IMR-90 (cell line): ENCODE measurements around the gene ATP4B.

Source experiments
- CEBPB ChIP-seq: IDR thresholded peaks from 2 replicates; pipeline ENCODE4 v1.6.1; 2012; ENCODE audit warnings: low read depth, low read length, improper control_type of control experiment
- CHD1 ChIP-seq: IDR thresholded peaks from 2 replicates; pipeline ENCODE4 v1.6.1; 2012; ENCODE audit warnings: low read depth, low read length, improper control_type of control experiment
- CTCF ChIP-seq: conservative IDR thresholded peaks from 2 replicates; pipeline ENCODE4 v1.5.1; 2012; ENCODE audit warnings: mild to moderate bottlenecking, low read depth, low read length, improper control_type of control experiment
- ELK1 ChIP-seq: fragments of 150-350 bp; IDR thresholded peaks from 2 replicates; pipeline ENCODE4 v1.6.1; 2016; ENCODE audit warnings: low read depth, mild to moderate bottlenecking, low read length, moderate library complexity, borderline replicate concordance
- FOS ChIP-seq: fragments of 150-350 bp; IDR thresholded peaks from 2 replicates; pipeline ENCODE4 v1.6.1; 2016; ENCODE audit warnings: low read depth, low read length
- MAFK ChIP-seq: IDR thresholded peaks from 2 replicates; pipeline ENCODE4 v1.6.1; 2012; ENCODE audit warnings: low read depth, low read length, improper control_type of control experiment
- MXI1 ChIP-seq: IDR thresholded peaks from 2 replicates; pipeline ENCODE4 v1.6.1; 2012; ENCODE audit warnings: low read depth, mild to moderate bottlenecking, low read length, moderate library complexity, borderline replicate concordance
- NFE2L2 ChIP-seq: fragments of 150-350 bp; IDR thresholded peaks from 2 replicates; pipeline ENCODE4 v1.6.1; 2016; ENCODE audit warnings: low read depth, mild to moderate bottlenecking, low read length
- POLR2A ChIP-seq: IDR thresholded peaks from 2 replicates; pipeline ENCODE4 v1.6.1; 2012; ENCODE audit warnings: mild to moderate bottlenecking, low read depth, low read length
- RCOR1 ChIP-seq: IDR thresholded peaks from 2 replicates; pipeline ENCODE4 v1.6.1; 2012; ENCODE audit warnings: mild to moderate bottlenecking, low read length, improper control_type of control experiment; ENCODE audit not compliant: insufficient replicate concordance
- RFX5 ChIP-seq: IDR thresholded peaks from 2 replicates; pipeline ENCODE4 v1.8.0; 2012; ENCODE audit warnings: low read depth, mild to moderate bottlenecking, low read length, moderate library complexity
- SMC3 ChIP-seq: fragments of 150-350 bp; IDR thresholded peaks from 2 replicates; pipeline ENCODE4 v1.6.1; 2016; ENCODE audit warnings: low read depth, mild to moderate bottlenecking, antibody characterized with exemption, low read length, moderate library complexity

- no peak for TF ChIP-seq CTCF
- no peak for TF ChIP-seq POLR2A
- TF ChIP-seq FOS, result no peak
- no peak for TF ChIP-seq RFX5
- TF ChIP-seq MXI1, result no peak
- TF ChIP-seq CHD1, result no peak
- TF ChIP-seq SMC3, result no peak
- no peak for TF ChIP-seq MAFK
- no peak for TF ChIP-seq CEBPB
- no peak for TF ChIP-seq RCOR1
- no peak for TF ChIP-seq ELK1
- TF ChIP-seq NFE2L2, result no peak
Measured at GRCh38 chr13:113644800-113645199, 13.2 kb downstream of the ATP4B start.
